Nucleus accumbens (tissue), 56 donors: ENCODE data around the gene LBX2.
"Not testable (repeated sequence)": the region's sequence is repeated elsewhere in the genome, so short reads cannot be mapped to it uniquely, and the experiment has no call there.

Experiments used
- DNase-seq, 56 donors: peaks; one replicate each; lab custom pipeline; 2025; lab: John Stamatoyannopoulos, UW

Gene LBX2

GRCh38 chr2:74488643-74489481, 10.5 kb downstream of the LBX2 start:
- no peak for DNase-seq

- DNase-seq = no peak
Measured at GRCh38 chr2:74486141-74486540, 13.3 kb downstream of the LBX2 start.

- not testable (repeated sequence) for DNase-seq
Measured at GRCh38 chr2:74483675-74484164, 15.7 kb downstream of the LBX2 start.

- DNase-seq = peak; percentile 81 to 100 (median 95)
Measured at GRCh38 chr2:74482801-74483674, 16.4 kb downstream of the LBX2 start, which contains the start of the genes CCDC142 and TTC31. Gene CCDC142, minus strand, starts transcription at chr2:74482998. Its CDS starts 161 bp downstream, at chr2:74482837. Gene TTC31, plus strand, starts transcription at chr2:74483081. Its CDS starts 15 bp downstream, at chr2:74483096.

- DNase-seq = peak in 8 of 56 donors; percentile 45 to 83 (median 50)
Measured at GRCh38 chr2:74481961-74482800, 17.2 kb downstream of the LBX2 start.

GRCh38 chr2:74481431-74481830, 18.0 kb downstream of the LBX2 start:
- no peak for DNase-seq

GRCh38 chr2:74474899-74475298, 24.5 kb downstream of the LBX2 start:
- no peak for DNase-seq

GRCh38 chr2:74474481-74474880, 24.9 kb downstream of the LBX2 start:
- no peak for DNase-seq

- DNase-seq = no peak
Measured at GRCh38 chr2:74472945-74473258, 26.5 kb downstream of the LBX2 start.

- peak; percentile 29 to 96 (median 90) for DNase-seq
Measured at GRCh38 chr2:74472086-74472944, 27.1 kb downstream of the LBX2 start, which contains the start of gene MRPL53. Gene MRPL53, minus strand, starts transcription at chr2:74472680. Its CDS starts 20 bp downstream, at chr2:74472660.

GRCh38 chr2:74471332-74472065, 27.9 kb downstream of the LBX2 start:
- DNase-seq = no peak

GRCh38 chr2:74470742-74471141, 28.7 kb downstream of the LBX2 start:
- not testable (repeated sequence) for DNase-seq

- DNase-seq = no peak
Measured at GRCh38 chr2:74464406-74464805, 35.0 kb downstream of the LBX2 start.

- no peak for DNase-seq
Measured at GRCh38 chr2:74462786-74463105, 36.7 kb downstream of the LBX2 start.

GRCh38 chr2:74462054-74462785, 37.2 kb downstream of the LBX2 start:
- DNase-seq = no peak

- no peak for DNase-seq
Measured at GRCh38 chr2:74461187-74462053, 38.0 kb downstream of the LBX2 start.

GRCh38 chr2:74460187-74460586, 39.2 kb downstream of the LBX2 start:
- not testable (repeated sequence) for DNase-seq
